Cerebellar nuclear complex (tissue), 1 donor: ENCODE results near the gene HSDL1.

Source experiments
- DNase-seq, 2 experiments: peaks; one replicate each; lab custom pipeline; 2025; lab: John Stamatoyannopoulos, UW

HSDL1 gene

GRCh38 chr16:84176192-84177053 is 31.4 kb upstream of the HSDL1 start:
- no peak for DNase-seq

GRCh38 chr16:84175350-84176081 is 30.5 kb upstream of the HSDL1 start:
- no peak for DNase-seq

GRCh38 chr16:84174396-84174795 is 29.4 kb upstream of the HSDL1 start:
- no peak for DNase-seq

- DNase-seq = no peak
These were observed 24.9 kb upstream of the HSDL1 start for GRCh38 chr16:84169765-84170310.

GRCh38 chr16:84166796-84167695 is 22.1 kb upstream of the HSDL1 start:
- DNase-seq = no peak

GRCh38 chr16:84165746-84166145 is 20.8 kb upstream of the HSDL1 start:
- DNase-seq = no peak

- no peak for DNase-seq
These were observed 16.8 kb upstream of the HSDL1 start for GRCh38 chr16:84161801-84162200.

- no peak for DNase-seq
These were observed 16.1 kb upstream of the HSDL1 start for GRCh38 chr16:84161037-84161436.

- DNase-seq = no peak
These were observed 14.8 kb upstream of the HSDL1 start for GRCh38 chr16:84159800-84160199.

GRCh38 chr16:84159007-84159406 is 14.0 kb upstream of the HSDL1 start:
- no peak for DNase-seq

- no peak for DNase-seq
These were observed 11.4 kb upstream of the HSDL1 start for GRCh38 chr16:84156342-84156784.

- DNase-seq = no peak
These were observed 10.8 kb upstream of the HSDL1 start for GRCh38 chr16:84155771-84156170.

- no peak for DNase-seq
These were observed 10.2 kb upstream of the HSDL1 start for GRCh38 chr16:84155226-84155625.

GRCh38 chr16:84153660-84154214 is 8.8 kb upstream of the HSDL1 start:
- DNase-seq = no peak

GRCh38 chr16:84150926-84151325 is 5.9 kb upstream of the HSDL1 start:
- no peak for DNase-seq

GRCh38 chr16:84144209-84144858 is 643 bp downstream of the HSDL1 start:
- no peak for DNase-seq

- no peak for DNase-seq
These were observed 1.2 kb downstream of the HSDL1 start for GRCh38 chr16:84143784-84144199.

GRCh38 chr16:84143081-84143480 is 1.9 kb downstream of the HSDL1 start:
- no peak for DNase-seq

GRCh38 chr16:84141143-84141670 is 3.8 kb downstream of the HSDL1 start:
- no peak for DNase-seq

- no peak for DNase-seq
These were observed 5.2 kb downstream of the HSDL1 start for GRCh38 chr16:84139628-84140258.
